DMS53 (cell line): ENCODE data around the gene MCC.
"Not testable (repeated sequence)": the region's sequence is repeated elsewhere in the genome, so short reads cannot be mapped to it uniquely, and the experiment has no call there.

Source experiments
- DNase-seq: peaks from one replicate; lab custom pipeline; 2025; lab: John Stamatoyannopoulos, UW

Gene MCC

GRCh38 chr5:113490317-113490716, 2.1 kb upstream of the MCC start:
- no peak for DNase-seq

DNA sequence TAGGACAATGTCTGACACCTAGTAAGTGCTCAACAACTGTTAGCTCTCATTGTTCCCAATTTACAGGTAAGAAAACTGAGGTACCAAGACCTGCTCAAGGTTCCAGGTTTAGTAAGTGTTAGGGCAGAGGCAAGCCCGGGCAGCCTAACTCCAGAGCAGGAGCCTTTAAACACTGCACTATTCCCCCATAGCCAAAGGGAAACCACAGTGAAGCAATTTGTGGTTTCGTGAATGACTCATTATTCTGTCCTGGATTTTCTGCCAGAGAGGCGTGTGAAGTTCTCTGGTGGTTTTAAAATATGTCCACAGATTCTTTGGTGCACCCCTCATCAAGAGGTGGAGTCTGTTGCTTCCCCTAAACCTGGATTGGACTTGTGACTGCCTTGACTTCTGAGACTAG, 1.0 kb upstream of the MCC start:
- peak; percentile 36 for DNase-seq

DNA sequence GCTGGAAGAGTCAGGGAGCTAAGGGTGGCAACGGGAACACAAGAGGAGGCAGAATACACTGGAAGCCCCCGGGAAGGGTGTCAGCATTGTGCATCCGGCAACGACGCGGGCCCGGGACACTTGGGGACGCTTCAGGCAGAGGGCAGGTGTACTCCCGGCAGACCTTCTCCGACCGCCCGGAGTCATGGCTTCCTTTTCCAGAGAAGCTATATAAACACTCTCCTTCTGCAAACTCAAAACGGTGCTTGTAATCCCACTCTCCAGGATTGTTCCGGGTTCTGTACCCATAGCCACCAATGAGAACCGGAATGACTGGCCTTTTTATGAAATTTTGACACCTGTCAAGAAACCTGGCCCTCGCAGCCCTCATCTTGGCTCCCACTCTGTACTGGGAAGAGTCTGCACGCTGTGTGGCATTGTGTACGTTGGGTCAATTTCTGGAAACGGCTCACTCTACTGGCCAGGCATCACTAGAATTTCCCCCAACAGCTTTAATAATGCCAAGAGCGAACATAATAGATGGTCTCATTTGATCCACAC, 462 bp upstream of the MCC start:
- DNase-seq: no peak

- peak; percentile 60 for DNase-seq
These were observed 855 bp downstream of the MCC start for GRCh38 chr5:113487416-113487780.

DNA sequence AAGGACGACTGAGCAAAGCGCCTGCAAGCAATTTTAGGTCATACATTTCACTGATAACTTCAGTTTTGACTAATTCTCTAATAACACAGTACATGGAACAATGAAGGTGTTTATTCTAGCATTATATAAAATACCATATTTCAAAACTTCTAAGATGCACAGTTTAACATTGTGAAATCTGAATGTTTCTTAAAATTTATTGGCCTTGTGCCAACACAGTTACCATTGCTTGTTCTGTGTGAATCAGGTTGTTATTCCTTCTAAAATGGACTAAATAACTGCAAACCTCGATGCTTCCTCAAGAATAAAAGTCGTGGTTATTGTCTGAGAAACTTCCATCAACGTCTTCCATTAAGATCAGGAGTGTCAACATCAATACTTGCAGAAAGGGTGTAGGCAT, 8.0 kb downstream of the MCC start:
- DNase-seq: no peak

- no peak for DNase-seq
These were observed 9.6 kb downstream of the MCC start for GRCh38 chr5:113478691-113479090.

GRCh38 chr5:113474100-113474728, 14.0 kb downstream of the MCC start:
- DNase-seq: no peak

GRCh38 chr5:113463032-113463431, 25.2 kb downstream of the MCC start:
- no peak for DNase-seq

DNA sequence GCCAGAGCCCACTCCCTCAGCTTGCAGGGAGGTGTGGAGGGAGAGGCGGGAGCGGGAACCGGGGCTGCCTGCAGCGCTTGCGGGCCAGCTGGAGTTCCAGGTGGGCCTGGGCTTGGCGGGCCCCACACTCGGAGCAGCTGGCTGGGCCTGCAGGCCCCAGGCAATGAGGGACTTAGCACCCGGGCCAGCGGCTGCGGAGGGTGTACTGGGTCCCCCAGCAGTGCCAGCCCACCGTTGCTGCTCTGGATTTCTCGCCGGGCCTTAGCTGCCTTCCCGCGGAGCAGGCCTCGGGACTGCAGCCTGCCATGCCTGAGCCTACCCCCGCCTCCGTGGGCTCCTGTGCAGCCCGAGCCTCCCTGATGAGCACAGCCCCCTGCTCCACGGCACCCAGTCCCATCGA, 31.1 kb downstream of the MCC start:
- DNase-seq: not testable (repeated sequence)

- DNase-seq: no peak
These were observed 35.3 kb downstream of the MCC start for GRCh38 chr5:113452941-113453340.

- DNase-seq: no peak
These were observed 36.5 kb downstream of the MCC start for GRCh38 chr5:113451797-113452196.

DNA sequence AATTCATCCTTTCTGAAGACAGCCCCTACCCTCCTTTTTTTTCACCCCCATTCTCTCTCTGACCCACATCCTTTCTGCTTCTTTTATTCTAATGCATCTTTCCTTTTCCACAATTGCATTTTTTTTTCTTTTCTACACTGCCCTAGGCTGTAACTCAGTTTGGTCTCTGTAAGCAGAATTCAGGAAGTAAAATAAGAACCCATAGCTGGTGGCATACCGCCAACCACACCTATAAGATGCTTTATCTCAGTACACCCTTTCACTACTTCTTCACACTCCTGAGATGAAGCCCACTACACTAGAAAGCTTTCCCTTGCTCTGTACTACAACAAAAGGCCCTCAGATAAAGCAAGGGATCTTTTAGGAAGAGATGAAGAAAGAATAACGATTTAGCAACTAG, 37.3 kb downstream of the MCC start:
- peak; percentile 28 for DNase-seq

DNA sequence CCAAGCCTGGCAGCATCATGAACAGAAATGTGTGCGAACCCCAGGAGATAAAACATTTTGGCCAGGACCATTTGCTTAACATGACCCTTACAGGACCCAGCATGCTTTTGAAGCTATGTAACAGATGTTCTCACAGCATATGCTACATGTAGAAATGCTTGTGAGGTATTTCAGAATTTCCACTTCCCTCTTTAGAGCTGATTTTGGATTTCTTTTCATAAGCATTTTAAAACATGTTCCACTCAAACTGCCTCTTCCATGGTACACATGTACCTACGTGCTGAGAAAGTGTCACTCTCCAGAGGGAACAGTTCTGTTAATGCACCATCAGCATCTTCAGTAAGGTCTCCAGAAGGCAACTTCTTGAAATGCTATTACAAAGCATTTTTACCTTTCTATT, 37.8 kb downstream of the MCC start:
- no peak for DNase-seq

DNA sequence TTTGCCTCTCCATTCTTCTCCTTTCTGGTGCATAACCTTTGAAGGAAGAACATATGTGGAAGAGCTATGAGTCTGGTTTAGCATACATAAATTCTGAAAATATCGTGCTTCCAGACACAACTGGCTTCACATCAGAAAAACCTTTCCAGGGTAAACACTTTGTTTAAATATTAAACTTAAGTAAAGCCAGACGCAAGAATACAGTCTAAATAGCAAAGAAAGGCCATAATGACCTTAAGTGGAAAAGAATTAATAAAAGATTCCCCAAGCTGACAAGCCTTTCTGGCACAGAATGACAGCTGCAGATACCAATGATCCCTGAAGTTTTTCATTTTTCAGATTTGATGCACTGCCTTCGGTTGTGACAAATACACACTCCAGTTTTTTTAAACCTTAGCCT, 40.0 kb downstream of the MCC start:
- DNase-seq: no peak

- DNase-seq: peak; percentile 23
These were observed 40.7 kb downstream of the MCC start for GRCh38 chr5:113447498-113448050.

- DNase-seq: no peak
These were observed 41.8 kb downstream of the MCC start for GRCh38 chr5:113446358-113446927.

- no peak for DNase-seq
These were observed 51.1 kb downstream of the MCC start for GRCh38 chr5:113437111-113437510.

GRCh38 chr5:113435575-113435974, 52.7 kb downstream of the MCC start:
- DNase-seq: no peak

GRCh38 chr5:113434889-113435288, 53.4 kb downstream of the MCC start, which contains the start of gene TSSK1B:
Gene TSSK1B (minus strand): TSS chr5:113434989. CDS start chr5:113434839, 150 bp downstream.
- DNase-seq: no peak

GRCh38 chr5:113433862-113434612, 54.2 kb downstream of the MCC start:
- no peak for DNase-seq

GRCh38 chr5:113433071-113433470, 55.2 kb downstream of the MCC start:
- no peak for DNase-seq

DNA sequence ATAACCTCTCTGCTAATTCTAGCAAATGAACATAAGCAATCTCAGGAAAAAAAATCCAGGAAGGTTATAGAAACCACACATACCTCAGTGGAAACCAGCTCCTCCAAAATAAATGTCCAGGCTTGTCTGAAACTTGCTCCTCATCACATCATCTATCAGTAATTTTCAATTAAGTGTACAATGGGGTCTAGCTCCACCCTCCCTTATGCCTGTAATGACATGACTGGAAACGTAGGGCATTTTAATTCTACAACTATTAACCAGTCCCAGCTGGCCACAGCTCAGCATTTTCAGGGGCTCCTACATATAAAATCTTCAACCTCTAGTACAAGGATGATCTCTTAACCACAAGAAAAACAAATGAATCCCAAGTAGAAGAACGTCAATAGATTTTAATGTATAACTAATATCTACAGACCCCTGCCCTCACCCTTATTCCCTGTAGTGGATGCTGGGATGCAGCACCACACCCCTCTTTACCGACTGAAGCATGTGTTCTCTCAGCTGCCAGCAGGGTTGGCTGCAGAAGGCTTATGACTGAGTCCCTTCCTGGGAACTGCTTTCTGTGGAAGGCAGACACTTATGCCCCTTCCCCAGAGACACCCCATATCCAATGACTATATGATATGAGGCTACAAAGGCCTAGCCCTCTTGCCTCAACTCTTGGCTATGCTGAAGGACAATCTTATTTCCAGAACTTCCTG, 60.2 kb downstream of the MCC start:
- DNase-seq: no peak
